IPS DF 6.9 (cell line): ENCODE results near the gene CRLF3.
"Not testable (repeated sequence)": the region's sequence is repeated elsewhere in the genome, so short reads cannot be mapped to it uniquely, and the experiment has no call there.

Source experiments
- DNase-seq: peaks from one replicate; pipeline ENCODE4 v3.0.0-alpha.2; 2013; ENCODE audit warnings: low read depth, low spot score
- H3K27ac ChIP-seq: one replicate; pipeline ENCODE4 v1.5.1; 2013; ENCODE audit warnings: low read length, control low read depth
- H3K27me3 ChIP-seq: 2 replicates; pipeline ENCODE4 v1.6.1; 2013; ENCODE audit warnings: mild to moderate bottlenecking, low read length; ENCODE audit not compliant: control insufficient read depth, insufficient read depth
- H3K36me3 ChIP-seq: 2 replicates; pipeline ENCODE4 v1.6.1; 2013; ENCODE audit warnings: low read length; ENCODE audit not compliant: control insufficient read depth, insufficient read depth
- H3K4me1 ChIP-seq: 2 replicates; pipeline ENCODE4 v1.6.1; 2013; ENCODE audit warnings: low read length; ENCODE audit not compliant: control insufficient read depth, insufficient read depth
- H3K4me3 ChIP-seq: 2 replicates; pipeline ENCODE4 v1.5.1; 2013; ENCODE audit warnings: mild to moderate bottlenecking, low read length
- H3K9me3 ChIP-seq: 2 replicates; pipeline ENCODE4 v1.6.1; 2013; ENCODE audit warnings: low read length, inconsistent platforms; ENCODE audit not compliant: control insufficient read depth, insufficient read depth
- WGBS: extraction: QIAGEN DNeasy Blood & Tissue Kit; methylation state at CpG from one replicate; pipeline ENCODE4 v1.1.7; 2013; ENCODE audit warnings: mixed read lengths, missing lambda C conversion rate; ENCODE audit not compliant: insufficient read length, insufficient coverage; 5-methylcytosine and 5-hydroxymethylcytosine counted together

Gene CRLF3

DNA sequence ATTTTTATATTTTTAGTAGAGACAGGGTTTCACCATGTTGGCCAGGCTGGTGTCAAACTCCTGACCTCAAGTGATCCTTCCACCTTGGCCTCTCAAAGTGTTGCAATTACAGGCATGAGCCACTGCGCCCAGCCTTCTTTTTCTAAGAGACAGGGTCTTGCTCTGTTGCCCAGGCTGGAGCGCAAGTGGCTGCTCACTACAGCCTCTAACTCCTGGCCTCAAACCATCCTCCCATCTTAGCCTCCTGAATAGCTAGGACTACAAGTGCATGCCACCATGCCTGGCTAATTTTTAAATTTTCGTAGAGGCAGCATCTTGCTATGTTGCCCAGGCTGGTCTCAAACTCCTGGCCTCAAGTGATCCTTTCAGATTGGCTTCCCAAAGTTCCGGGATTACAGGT, 76.9 kb downstream of the CRLF3 start:
- no CpG with 5 or more reads among the region's 4 CpGs for WGBS

DNA sequence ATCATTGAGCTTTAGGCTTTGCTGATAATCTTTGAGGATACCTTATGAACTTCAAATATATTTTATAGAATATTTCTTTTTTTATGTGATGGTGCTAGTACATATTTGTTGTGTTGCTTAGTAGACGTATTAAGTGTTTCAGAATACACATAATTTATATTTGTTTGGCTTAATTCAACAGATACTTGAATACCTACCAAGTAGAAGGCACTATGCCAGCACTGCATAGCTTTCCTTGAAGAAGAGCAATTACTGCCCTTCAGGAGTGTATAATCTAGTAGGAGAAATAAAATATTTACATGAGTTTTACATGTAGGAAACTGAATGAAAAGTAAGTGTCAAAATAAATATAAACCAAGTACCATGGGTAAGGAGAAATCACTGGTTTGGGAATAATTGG, 81.8 kb downstream of the CRLF3 start:
- not testable (repeated sequence) for H3K27ac ChIP-seq, H3K4me1 ChIP-seq, H3K27me3 ChIP-seq, H3K4me3 ChIP-seq, H3K9me3 ChIP-seq, H3K36me3 ChIP-seq, DNase-seq
- no CpG with 5 or more reads among the region's 1 CpG for WGBS

More for the DNA sequence above, 76.9 kb downstream of the CRLF3 start:
- DNase-seq, H3K27ac ChIP-seq, H3K4me1 ChIP-seq, H3K9me3 ChIP-seq, H3K36me3 ChIP-seq, H3K27me3 ChIP-seq, H3K4me3 ChIP-seq: not testable (repeated sequence)

DNA sequence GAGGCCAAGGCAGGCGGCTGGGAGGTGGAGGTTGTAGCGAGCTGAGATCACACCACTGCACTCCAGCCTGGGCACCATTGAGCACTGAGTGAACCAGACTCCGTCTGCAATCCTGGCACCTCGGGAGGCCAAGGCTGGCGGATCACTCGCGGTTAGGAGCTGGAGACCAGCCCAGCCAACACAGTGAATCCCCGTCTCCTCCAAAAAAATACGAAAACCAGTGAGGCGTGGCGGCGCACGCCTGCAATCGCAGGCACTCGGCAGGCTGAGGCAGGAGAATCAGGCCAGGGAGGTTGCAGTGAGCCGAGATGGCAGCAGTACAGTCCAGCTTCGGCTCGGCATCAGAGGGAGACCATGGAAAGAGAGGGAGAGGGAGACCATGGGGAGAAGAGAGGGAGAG, 88.1 kb downstream of the CRLF3 start:
- H3K4me3 ChIP-seq, H3K9me3 ChIP-seq, H3K27me3 ChIP-seq, H3K36me3 ChIP-seq, H3K27ac ChIP-seq, H3K4me1 ChIP-seq, DNase-seq: not testable (repeated sequence)
- no CpG with 5 or more reads among the region's 18 CpGs for WGBS

DNA sequence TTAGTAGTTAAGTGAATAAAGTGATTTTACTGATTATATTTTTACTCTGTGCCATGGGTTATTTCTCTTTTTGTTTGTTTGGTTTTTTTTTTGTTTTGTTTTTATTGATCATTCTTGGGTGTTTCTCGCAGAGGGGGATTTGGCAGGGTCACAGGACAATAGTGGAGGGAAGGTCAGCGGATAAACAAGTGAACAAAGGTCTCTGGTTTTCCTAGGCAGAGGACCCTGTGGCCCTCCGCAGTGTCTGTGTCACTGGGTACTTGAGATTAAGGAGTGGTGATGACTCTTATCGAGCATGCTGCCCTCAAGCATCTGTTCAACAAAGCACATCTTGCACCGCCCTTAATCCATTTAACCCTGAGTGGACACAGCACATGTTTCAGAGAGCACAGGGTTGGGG, 88.8 kb downstream of the CRLF3 start:
- not testable (repeated sequence) for H3K27ac ChIP-seq, H3K4me1 ChIP-seq, H3K27me3 ChIP-seq, H3K4me3 ChIP-seq, H3K9me3 ChIP-seq, DNase-seq, H3K36me3 ChIP-seq
- WGBS, result no CpG with 5 or more reads among the region's 5 CpGs

DNA sequence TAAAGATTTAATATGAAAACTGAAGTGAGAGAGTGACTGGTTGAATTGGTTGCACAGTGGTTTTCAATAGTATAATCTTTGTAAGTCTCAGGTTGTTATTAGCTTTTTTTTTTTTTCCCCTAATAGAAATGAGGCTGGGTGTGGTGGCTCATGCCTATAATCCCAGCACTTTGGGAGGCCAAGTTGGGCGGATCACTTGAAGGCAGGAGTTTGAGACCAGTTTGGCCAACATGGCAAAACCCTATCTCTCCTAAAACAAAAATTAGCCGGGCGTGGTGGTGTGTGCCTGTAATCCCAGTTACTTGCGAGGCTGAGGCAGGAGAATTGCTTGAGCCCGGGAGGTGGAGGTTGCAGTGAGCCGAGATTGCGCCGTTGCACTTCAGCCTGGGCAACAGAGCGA, 89.3 kb downstream of the CRLF3 start:
- H3K27ac ChIP-seq, H3K36me3 ChIP-seq, H3K4me1 ChIP-seq, H3K4me3 ChIP-seq, H3K27me3 ChIP-seq, DNase-seq, H3K9me3 ChIP-seq: not testable (repeated sequence)
- WGBS, result no CpG with 5 or more reads among the region's 9 CpGs

DNA sequence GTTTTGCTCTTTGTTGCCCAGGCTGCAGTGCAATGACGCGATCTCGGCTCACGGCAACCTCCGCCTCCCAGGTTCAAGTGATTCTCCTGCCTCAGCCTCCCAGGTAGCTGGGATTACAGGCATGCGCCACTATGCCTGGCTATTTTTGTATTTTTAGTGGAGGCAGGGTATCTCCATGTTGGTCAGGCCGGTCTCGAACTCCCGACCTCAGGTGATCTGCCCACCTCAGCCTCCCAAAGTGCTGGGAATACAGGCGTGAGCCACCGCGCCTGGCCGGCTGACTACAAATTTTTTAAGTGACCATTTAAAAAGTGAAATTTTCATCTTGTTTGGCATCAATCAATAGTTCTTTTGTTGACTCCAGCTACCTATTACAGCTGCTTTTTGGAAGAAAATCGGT, 90.3 kb downstream of the CRLF3 start:
- H3K4me1 ChIP-seq, DNase-seq, H3K4me3 ChIP-seq, H3K27ac ChIP-seq, H3K9me3 ChIP-seq, H3K36me3 ChIP-seq, H3K27me3 ChIP-seq: not testable (repeated sequence)
- WGBS, result no CpG with 5 or more reads among the region's 14 CpGs
